HepG2 (cell line): Measurements from ENCODE around the gene NEK9. TPM values are rescaled to one million over a fixed set of nuclear protein-coding genes. Genes with fewer than 3 reads are reported as not detected.
A peak's percentile ranks its signal among the peaks of the same experiment; 100 is the strongest.

Experiments used
- CEBPG ChIP-seq: IDR thresholded peaks from 2 replicates; pipeline ENCODE4 v1.6.1; 2016
- GATAD1 ChIP-seq: IDR thresholded peaks from 2 replicates; pipeline ENCODE4 v1.6.1; 2016; ENCODE audit warnings: missing genetic modification reagents, missing compliant biosample characterization
- GATAD2A ChIP-seq: IDR thresholded peaks from 2 replicates; pipeline ENCODE4 v1.6.1; 2016
- KAT8 ChIP-seq: IDR thresholded peaks from 2 replicates; pipeline ENCODE4 v1.6.1; 2016; ENCODE audit warnings: missing genetic modification reagents, missing compliant biosample characterization
- KDM2A ChIP-seq: sonication (generic); formaldehyde crosslinking; IDR thresholded peaks from 2 replicates; pipeline ENCODE4 v1.4.0; 2020; ENCODE audit warnings: low read depth, missing genetic modification reagents, borderline replicate concordance
- TARDBP ChIP-seq: sonication (generic); formaldehyde crosslinking; IDR thresholded peaks from 2 replicates; pipeline ENCODE4 v1.8.0; 2022; ENCODE audit warnings: mild to moderate bottlenecking, missing genetic modification reagents
- ZNF10 ChIP-seq: sonication (generic); formaldehyde crosslinking; IDR thresholded peaks from 2 replicates; pipeline ENCODE4 v1.4.0; 2020; ENCODE audit warnings: mild to moderate bottlenecking, low read depth, missing genetic modification reagents, borderline replicate concordance
- ZNF101 ChIP-seq: sonication (generic); formaldehyde crosslinking; IDR thresholded peaks from 2 replicates; pipeline ENCODE4 v1.4.0; 2020; ENCODE audit warnings: mild to moderate bottlenecking, low read depth, missing genetic modification reagents, borderline replicate concordance
- ZNF3 ChIP-seq: IDR thresholded peaks from 2 replicates; pipeline ENCODE4 v1.7.0; 2017; ENCODE audit warnings: inconsistent platforms
- ZNF350 ChIP-seq: sonication (generic); formaldehyde crosslinking; IDR thresholded peaks from 2 replicates; pipeline ENCODE4 v1.4.0; 2020; ENCODE audit warnings: mild to moderate bottlenecking, low read depth, missing genetic modification reagents, borderline replicate concordance
- ZNF644 ChIP-seq: IDR thresholded peaks from 2 replicates; pipeline ENCODE4 v1.6.1; 2016; ENCODE audit warnings: low read depth
- polyA plus RNA-seq, 8 experiments: library from polyadenylated mRNA; depleted of rRNA in 3 of 8; stranded (reverse) in 7 of 8; unstranded in 1 of 8; fragments of >200 nt; fragmentation: Illumina TruSeq in 4 of 8; extraction: Trizol in 4 of 8; gene quantifications; 2 replicates each; pipeline versions ENCODE4 v1.2.1 to v1.2.3, GENCODE V29; 2011 to 2016; ENCODE audit warnings: low read depth in 4 of 8, missing spikeins in 1 of 8, mixed read lengths in 1 of 8; ENCODE audit not compliant: insufficient read depth in 1 of 8
- total RNA-seq, 5 experiments: library from RNA; depleted of rRNA; stranded (reverse); fragments of >200 nt; fragmentation: Illumina TruSeq; extraction: Trizol; gene quantifications; 2 replicates each; pipeline ENCODE4 v1.2.3, GENCODE V29; 2016; ENCODE audit warnings: low read depth in 1 of 5
- TF ChIP-seq, protein P1 (sequence below): sonication (generic); formaldehyde crosslinking; IDR thresholded peaks from 2 replicates; pipeline ENCODE4 v1.4.0; 2020; ENCODE audit warnings: missing genetic modification reagents
- TF ChIP-seq, protein P2 (sequence below): IDR thresholded peaks from 2 replicates; pipeline ENCODE4 v1.6.1; 2016; ENCODE audit warnings: missing genetic modification reagents, missing compliant biosample characterization
- TF ChIP-seq, protein P3 (sequence below): sonication (generic); formaldehyde crosslinking; IDR thresholded peaks from 2 replicates; pipeline ENCODE4 v1.5.0; 2020; ENCODE audit warnings: missing genetic modification reagents
- TF ChIP-seq, protein P4 (sequence below), 2 experiments: fragments of 450-650 bp in 1 of 2; sonication (generic) in 1 of 2; formaldehyde crosslinking in 1 of 2; IDR thresholded peaks; 2 replicates each; pipeline versions ENCODE4 v1.6.1 to v1.8.0; 2016 to 2022; ENCODE audit warnings: antibody characterized with exemption in 1 of 2, mild to moderate bottlenecking in 1 of 2, missing genetic modification reagents in 1 of 2

NEK9 gene
- total and polyA plus RNA-seq, 2 of the 13 experiments (the other 11 are each of a cell fraction or from before 2014, with no cell fraction given): 16.5 to 27.3 TPM

DNA sequence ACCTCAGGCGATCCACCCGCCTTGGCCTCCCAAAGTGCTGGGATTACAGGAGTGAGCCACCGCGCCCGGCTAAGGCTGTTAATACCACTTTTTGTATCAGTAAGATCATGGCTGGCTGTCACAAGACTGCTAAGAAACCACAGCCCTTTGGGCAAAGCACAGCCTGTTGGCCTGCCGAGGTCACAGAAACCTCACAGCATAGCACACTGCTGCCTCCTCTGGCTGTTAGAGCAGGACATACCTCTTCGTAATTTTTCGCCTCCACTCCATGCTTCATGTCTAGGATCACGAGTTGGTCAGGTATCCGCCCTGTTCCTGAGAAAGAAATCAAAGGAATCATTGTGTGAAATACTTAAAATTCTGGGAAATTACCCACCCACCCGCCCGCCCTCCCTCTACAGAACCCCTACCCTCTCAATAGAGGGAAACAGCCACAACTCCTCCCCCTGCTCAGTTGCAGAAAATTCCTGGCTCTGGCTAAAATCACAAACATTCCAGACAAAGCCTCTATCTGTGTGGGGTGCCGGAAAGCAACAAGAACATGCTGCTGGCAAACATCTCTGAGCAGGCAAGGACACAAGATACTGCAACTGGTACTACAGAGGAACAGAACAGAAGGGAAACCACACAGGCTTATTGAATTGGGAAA is 20.7 kb upstream of the NEK9 start (continued):
- peak; percentile 18; the same call in 1 of the 2 replicates for TF ChIP-seq GATAD1 (CRISPR knock-in tag)
- 0 out of 2 replicates have a peak, but pooled peaks have one; percentile 49 for TF ChIP-seq ZNF350 (CRISPR knock-in tag)
- peak; percentile 58 for TF ChIP-seq GATAD2A (CRISPR knock-in tag)
- no peak for TF ChIP-seq ZNF101
- 0 out of 2 replicates have a peak, but pooled peaks have one; percentile 33 for TF ChIP-seq KDM2A (CRISPR knock-in tag)
- 0 out of 2 replicates have a peak, but pooled peaks have one; percentile 3 for TF ChIP-seq CEBPG (CRISPR knock-in tag)
- TF ChIP-seq, protein P1, sequence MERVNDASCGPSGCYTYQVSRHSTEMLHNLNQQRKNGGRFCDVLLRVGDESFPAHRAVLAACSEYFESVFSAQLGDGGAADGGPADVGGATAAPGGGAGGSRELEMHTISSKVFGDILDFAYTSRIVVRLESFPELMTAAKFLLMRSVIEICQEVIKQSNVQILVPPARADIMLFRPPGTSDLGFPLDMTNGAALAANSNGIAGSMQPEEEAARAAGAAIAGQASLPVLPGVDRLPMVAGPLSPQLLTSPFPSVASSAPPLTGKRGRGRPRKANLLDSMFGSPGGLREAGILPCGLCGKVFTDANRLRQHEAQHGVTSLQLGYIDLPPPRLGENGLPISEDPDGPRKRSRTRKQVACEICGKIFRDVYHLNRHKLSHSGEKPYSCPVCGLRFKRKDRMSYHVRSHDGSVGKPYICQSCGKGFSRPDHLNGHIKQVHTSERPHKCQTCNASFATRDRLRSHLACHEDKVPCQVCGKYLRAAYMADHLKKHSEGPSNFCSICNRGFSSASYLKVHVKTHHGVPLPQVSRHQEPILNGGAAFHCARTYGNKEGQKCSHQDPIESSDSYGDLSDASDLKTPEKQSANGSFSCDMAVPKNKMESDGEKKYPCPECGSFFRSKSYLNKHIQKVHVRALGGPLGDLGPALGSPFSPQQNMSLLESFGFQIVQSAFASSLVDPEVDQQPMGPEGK (CRISPR knock-in tag): peak; percentile 25; the same call in 1 of the 2 replicates
- TF ChIP-seq, protein P2, sequence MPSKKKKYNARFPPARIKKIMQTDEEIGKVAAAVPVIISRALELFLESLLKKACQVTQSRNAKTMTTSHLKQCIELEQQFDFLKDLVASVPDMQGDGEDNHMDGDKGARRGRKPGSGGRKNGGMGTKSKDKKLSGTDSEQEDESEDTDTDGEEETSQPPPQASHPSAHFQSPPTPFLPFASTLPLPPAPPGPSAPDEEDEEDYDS (CRISPR knock-in tag): peak; percentile 47; the same call in 1 of the 2 replicates
- no peak for TF ChIP-seq ZNF10
- TF ChIP-seq, protein P3, sequence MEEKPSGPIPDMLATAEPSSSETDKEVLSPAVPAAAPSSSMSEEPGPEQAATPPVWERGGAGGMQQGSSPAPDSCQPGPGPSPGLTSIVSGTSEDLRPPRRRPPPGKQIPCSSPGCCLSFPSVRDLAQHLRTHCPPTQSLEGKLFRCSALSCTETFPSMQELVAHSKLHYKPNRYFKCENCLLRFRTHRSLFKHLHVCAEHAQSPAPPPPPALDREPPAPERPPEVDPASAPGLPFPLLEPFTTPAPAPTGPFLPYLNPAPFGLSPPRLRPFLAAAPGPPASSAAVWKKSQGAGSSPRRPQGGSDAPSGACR: no peak
- TF ChIP-seq, protein P4, sequence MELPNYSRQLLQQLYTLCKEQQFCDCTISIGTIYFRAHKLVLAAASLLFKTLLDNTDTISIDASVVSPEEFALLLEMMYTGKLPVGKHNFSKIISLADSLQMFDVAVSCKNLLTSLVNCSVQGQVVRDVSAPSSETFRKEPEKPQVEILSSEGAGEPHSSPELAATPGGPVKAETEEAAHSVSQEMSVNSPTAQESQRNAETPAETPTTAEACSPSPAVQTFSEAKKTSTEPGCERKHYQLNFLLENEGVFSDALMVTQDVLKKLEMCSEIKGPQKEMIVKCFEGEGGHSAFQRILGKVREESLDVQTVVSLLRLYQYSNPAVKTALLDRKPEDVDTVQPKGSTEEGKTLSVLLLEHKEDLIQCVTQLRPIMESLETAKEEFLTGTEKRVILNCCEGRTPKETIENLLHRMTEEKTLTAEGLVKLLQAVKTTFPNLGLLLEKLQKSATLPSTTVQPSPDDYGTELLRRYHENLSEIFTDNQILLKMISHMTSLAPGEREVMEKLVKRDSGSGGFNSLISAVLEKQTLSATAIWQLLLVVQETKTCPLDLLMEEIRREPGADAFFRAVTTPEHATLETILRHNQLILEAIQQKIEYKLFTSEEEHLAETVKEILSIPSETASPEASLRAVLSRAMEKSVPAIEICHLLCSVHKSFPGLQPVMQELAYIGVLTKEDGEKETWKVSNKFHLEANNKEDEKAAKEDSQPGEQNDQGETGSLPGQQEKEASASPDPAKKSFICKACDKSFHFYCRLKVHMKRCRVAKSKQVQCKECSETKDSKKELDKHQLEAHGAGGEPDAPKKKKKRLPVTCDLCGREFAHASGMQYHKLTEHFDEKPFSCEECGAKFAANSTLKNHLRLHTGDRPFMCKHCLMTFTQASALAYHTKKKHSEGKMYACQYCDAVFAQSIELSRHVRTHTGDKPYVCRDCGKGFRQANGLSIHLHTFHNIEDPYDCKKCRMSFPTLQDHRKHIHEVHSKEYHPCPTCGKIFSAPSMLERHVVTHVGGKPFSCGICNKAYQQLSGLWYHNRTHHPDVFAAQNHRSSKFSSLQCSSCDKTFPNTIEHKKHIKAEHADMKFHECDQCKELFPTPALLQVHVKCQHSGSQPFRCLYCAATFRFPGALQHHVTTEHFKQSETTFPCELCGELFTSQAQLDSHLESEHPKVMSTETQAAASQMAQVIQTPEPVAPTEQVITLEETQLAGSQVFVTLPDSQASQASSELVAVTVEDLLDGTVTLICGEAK (IDR thresholded peaks at IDR 0.05): no peak
- TF ChIP-seq, protein P4 (CRISPR knock-in tag; IDR thresholded peaks at IDR 0.05): no peak
- no peak for TF ChIP-seq ZNF3
- 0 out of 2 replicates have a peak, but pooled peaks have one; percentile 39 for TF ChIP-seq TARDBP (CRISPR knock-in tag)
- peak; percentile 41; the same call in 1 of the 2 replicates for TF ChIP-seq ZNF644 (CRISPR knock-in tag)
- TF ChIP-seq KAT8: peak; percentile 20
